Astrocyte (in vitro differentiated cells and primary cell): ENCODE results near the gene ZNF778. TPM values are rescaled to one million over a fixed set of nuclear protein-coding genes. Genes with fewer than 3 reads are reported as not detected.
"Not testable (repeated sequence)": the region's sequence is repeated elsewhere in the genome, so short reads cannot be mapped to it uniquely, and the experiment has no call there.

Source experiments
- DNase-seq: peaks from one replicate; pipeline ENCODE4 v3.0.0-alpha.2; 2010; ENCODE audit warnings: low read depth
- FAIRE-seq: peaks from 2 replicates; lab custom pipeline; 2011; peaks lifted over from hg19 to GRCh38; lab: Jason Lieb, UNC
- H2AFZ ChIP-seq: 2 replicates; pipeline ENCODE4 v1.6.0; 2012; ENCODE audit warnings: low read depth, low read length, inconsistent platforms
- H3K27ac ChIP-seq: 2 replicates; pipeline ENCODE4 v1.5.1; 2011; ENCODE audit warnings: low read depth, low read length, inconsistent platforms
- H3K27me3 ChIP-seq: 2 replicates; pipeline ENCODE4 v1.6.0; 2011; ENCODE audit warnings: low read length, inconsistent platforms; ENCODE audit not compliant: insufficient read depth
- H3K36me3 ChIP-seq: 2 replicates; pipeline ENCODE4 v1.5.1; 2011; ENCODE audit warnings: low read length, inconsistent platforms; ENCODE audit not compliant: insufficient read depth
- H3K4me1 ChIP-seq: 2 replicates; pipeline ENCODE4 v1.5.1; 2011; ENCODE audit warnings: low read length, inconsistent platforms; ENCODE audit not compliant: insufficient read depth
- H3K4me2 ChIP-seq: 2 replicates; pipeline ENCODE4 v1.6.0; 2012; ENCODE audit warnings: low read length, inconsistent platforms
- H3K4me3 ChIP-seq: 2 replicates; pipeline ENCODE4 v1.5.1; 2011; ENCODE audit warnings: low read depth, mild to moderate bottlenecking, low read length, inconsistent platforms; ENCODE audit not compliant: insufficient read depth
- H3K79me2 ChIP-seq: 2 replicates; pipeline ENCODE4 v1.6.0; 2012; ENCODE audit warnings: mild to moderate bottlenecking, low read length, inconsistent platforms; ENCODE audit not compliant: insufficient read depth
- H3K9ac ChIP-seq: 2 replicates; pipeline ENCODE4 v1.6.0; 2012; ENCODE audit warnings: mild to moderate bottlenecking, low read length, inconsistent platforms
- H3K9me3 ChIP-seq: 2 replicates; pipeline ENCODE4 v1.5.1; 2012; ENCODE audit warnings: low read depth, mild to moderate bottlenecking, low read length, inconsistent platforms; ENCODE audit not compliant: insufficient read depth
- H4K20me1 ChIP-seq: 2 replicates; pipeline ENCODE4 v1.6.0; 2012; ENCODE audit warnings: low read length, inconsistent platforms; ENCODE audit not compliant: insufficient read depth
- H3K27ac Mint-ChIP-seq: one replicate; pipeline ENCODE4 v1.8.0; 2021; ENCODE audit warnings: mild to moderate bottlenecking, mixed read lengths; ENCODE audit not compliant: unreplicated experiment
- H3K27me3 Mint-ChIP-seq: one replicate; pipeline ENCODE4 v1.8.0; 2021; ENCODE audit warnings: low read depth, mixed read lengths; ENCODE audit not compliant: unreplicated experiment
- H3K36me3 Mint-ChIP-seq: one replicate; pipeline ENCODE4 v1.8.0; 2021; ENCODE audit warnings: low read depth, mixed read lengths; ENCODE audit not compliant: unreplicated experiment
- H3K4me1 Mint-ChIP-seq: one replicate; pipeline ENCODE4 v1.8.0; 2021; ENCODE audit warnings: low read depth, mixed read lengths; ENCODE audit not compliant: unreplicated experiment
- H3K4me3 Mint-ChIP-seq: one replicate; pipeline ENCODE4 v1.8.0; 2021; ENCODE audit warnings: mild to moderate bottlenecking, moderate library complexity, mixed read lengths; ENCODE audit not compliant: unreplicated experiment
- H3K9me3 Mint-ChIP-seq: one replicate; pipeline ENCODE4 v1.8.0; 2021; ENCODE audit warnings: mild to moderate bottlenecking, mixed read lengths; ENCODE audit not compliant: unreplicated experiment
- CTCF ChIP-seq: IDR thresholded peaks from 2 replicates; pipeline ENCODE4 v1.5.1; 2011; ENCODE audit warnings: low read depth, mild to moderate bottlenecking, inconsistent platforms, low read length, moderate library complexity; ENCODE audit not compliant: insufficient read depth
- EZH2 ChIP-seq: IDR thresholded peaks from 2 replicates; pipeline ENCODE4 v1.6.1; 2012; ENCODE audit warnings: mild to moderate bottlenecking, low read length, inconsistent platforms; ENCODE audit not compliant: insufficient read depth
- total RNA-seq: library from RNA; stranded (reverse); gene quantifications from 2 replicates; pipeline ENCODE4 v1.2.1, GENCODE V29; 2021

Gene ZNF778
- total RNA-seq, 1 donor from 2014 or later, result 15.5 TPM

GRCh38 chr16:89191033-89191900 is 26.2 kb upstream of the ZNF778 start:
- FAIRE-seq, result no peak
- peak overlapping the region; percentile 60 for H3K4me3 Mint-ChIP-seq
- no peak for DNase-seq

GRCh38 chr16:89191901-89192185 is 25.7 kb upstream of the ZNF778 start:
- Histone ChIP-seq H3K9me3 (no peaks in the 10 kb centered on the region), H3K27me3 (no peaks in the 10 kb centered on the region), H3K4me2 (peak overlapping the region; percentile 91), H3K27ac (no peak overlapping the region), H2AFZ (peak overlapping the region; percentile 94), H3K4me1 (no peaks in the 10 kb centered on the region), H3K36me3 (no peaks in the 10 kb centered on the region), H3K9ac (peak overlapping the region; percentile 67), H3K4me3 (peak overlapping the region; percentile 59), H3K79me2 (no peaks in the 10 kb centered on the region), H4K20me1 (peaks cover 11% of the 10 kb centered on the region)
- Mint-ChIP-seq H3K4me1 (no peaks in the 10 kb centered on the region), H3K36me3 (no peaks in the 10 kb centered on the region), H3K4me3 (no peak overlapping the region), H3K27ac (no peak overlapping the region), H3K9me3 (no peaks in the 10 kb centered on the region), H3K27me3 (peaks cover 6% of the 10 kb centered on the region)
- DNase-seq (no peak), FAIRE-seq (no peak)
- TF ChIP-seq EZH2 (no peak), CTCF (no peak)

More at GRCh38 chr16:89191033-89191900, 26.2 kb upstream of the ZNF778 start:
- H3K27me3 Mint-ChIP-seq, result peaks cover 4% of the 10 kb centered on the region
- Histone ChIP-seq H3K27me3 (no peaks in the 10 kb centered on the region), H3K4me1 (no peaks in the 10 kb centered on the region), H3K9me3 (no peaks in the 10 kb centered on the region), H3K9ac (no peak overlapping the region), H4K20me1 (peaks cover 11% of the 10 kb centered on the region), H3K36me3 (no peaks in the 10 kb centered on the region), H3K27ac (no peak overlapping the region), H3K79me2 (no peaks in the 10 kb centered on the region), H2AFZ (no peak overlapping the region), H3K4me3 (no peak overlapping the region), H3K4me2 (peak overlapping the region; percentile 91)
- no peaks in the 10 kb centered on the region for H3K36me3 Mint-ChIP-seq
- H3K9me3 Mint-ChIP-seq, result no peaks in the 10 kb centered on the region
- TF ChIP-seq CTCF (no peak), EZH2 (no peak)
- no peak overlapping the region for H3K27ac Mint-ChIP-seq
- no peaks in the 10 kb centered on the region for H3K4me1 Mint-ChIP-seq

GRCh38 chr16:89192186-89192955 is 25.1 kb upstream of the ZNF778 start:
- H3K4me3 Mint-ChIP-seq, H3K4me1 Mint-ChIP-seq, H3K4me1 ChIP-seq, FAIRE-seq, H3K9me3 Mint-ChIP-seq, H3K27ac Mint-ChIP-seq, H3K9me3 ChIP-seq, H3K27me3 Mint-ChIP-seq, H3K36me3 ChIP-seq, H4K20me1 ChIP-seq, H3K36me3 Mint-ChIP-seq, H3K27me3 ChIP-seq, H3K79me2 ChIP-seq, H3K27ac ChIP-seq: not testable (repeated sequence)
- H3K4me3 ChIP-seq, result peak overlapping the region; percentile 59
- H3K9ac ChIP-seq, result peak overlapping the region; percentile 67
- peak; percentile 87 for DNase-seq
- peak overlapping the region; percentile 94 for H2AFZ ChIP-seq
- peak overlapping the region; percentile 91 for H3K4me2 ChIP-seq
